ENCODE data around the gene SAE1.

SAE1 gene

GRCh38 chr19:47221080-47221841 is 90.6 kb downstream of the SAE1 start:
- no peak for DNase-seq (ENCODE audit: low read depth in 2 of 2)

- no peak for DNase-seq (ENCODE audit: low read depth in 2 of 2)
These were observed 91.3 kb downstream of the SAE1 start for GRCh38 chr19:47221890-47222289.

GRCh38 chr19:47225746-47226425 is 95.3 kb downstream of the SAE1 start:
- peak; percentile 79 to 80 for DNase-seq (ENCODE audit: low read depth in 2 of 2)

GRCh38 chr19:47226426-47227351 is 96.1 kb downstream of the SAE1 start:
- DNase-seq (ENCODE audit: low read depth in 2 of 2): no peak

GRCh38 chr19:47227352-47228167 is 96.9 kb downstream of the SAE1 start:
- DNase-seq (ENCODE audit: low read depth in 2 of 2): no peak

GRCh38 chr19:47228168-47228936 is 97.7 kb downstream of the SAE1 start:
- no peak for DNase-seq (ENCODE audit: low read depth in 2 of 2)

GRCh38 chr19:47228937-47229675 is 98.5 kb downstream of the SAE1 start:
- no peak for DNase-seq (ENCODE audit: low read depth in 2 of 2)

GRCh38 chr19:47229676-47230053 is 99.0 kb downstream of the SAE1 start:
- DNase-seq (ENCODE audit: low read depth in 2 of 2): no peak

GRCh38 chr19:47230054-47230920 is 99.7 kb downstream of the SAE1 start:
- peak; percentile 70 to 72 for DNase-seq (ENCODE audit: low read depth in 2 of 2)

GRCh38 chr19:47230921-47231214 is 100.2 kb downstream of the SAE1 start, which contains the start of gene BBC3:
BBC3 (minus strand) TSS chr19:47231199; CDS start chr19:47228431, 2,768 bp downstream.
- no peak for DNase-seq (ENCODE audit: low read depth in 2 of 2)

GRCh38 chr19:47231215-47232054 is 100.8 kb downstream of the SAE1 start:
- peak; percentile 87 to 90 for DNase-seq (ENCODE audit: low read depth in 2 of 2)

- no peak for DNase-seq (ENCODE audit: low read depth in 2 of 2)
These were observed 102.0 kb downstream of the SAE1 start for GRCh38 chr19:47232422-47233211.

GRCh38 chr19:47236072-47236675 is 105.5 kb downstream of the SAE1 start:
- no peak for DNase-seq (ENCODE audit: low read depth in 2 of 2)

GRCh38 chr19:47239152-47239551 is 108.5 kb downstream of the SAE1 start:
- no peak for DNase-seq (ENCODE audit: low read depth in 2 of 2)

GRCh38 chr19:47239610-47240296 is 109.1 kb downstream of the SAE1 start:
- DNase-seq (ENCODE audit: low read depth in 2 of 2): no peak

- DNase-seq (ENCODE audit: low read depth in 2 of 2): no peak
These were observed 109.9 kb downstream of the SAE1 start for GRCh38 chr19:47240556-47240955.
